Embryonic facial prominence (tissue), 1 donor: ENCODE results near the gene UBAP1L.
"Not testable (repeated sequence)": the region's sequence is repeated elsewhere in the genome, so short reads cannot be mapped to it uniquely, and the experiment has no call there.

Experiments
- DNase-seq: peaks from one replicate; pipeline ENCODE4 v3.0.0-alpha.2; 2016; ENCODE audit errors: extremely low spot score

UBAP1L gene

GRCh38 chr15:65100442-65100841 is 14.6 kb downstream of the UBAP1L start:
- no peak for DNase-seq

- not testable (repeated sequence) for DNase-seq
Measured at GRCh38 chr15:65099801-65100200, 15.2 kb downstream of the UBAP1L start.

GRCh38 chr15:65099336-65099735 is 15.7 kb downstream of the UBAP1L start:
- DNase-seq, result no peak

- DNase-seq, result no peak
Measured at GRCh38 chr15:65097651-65098263, 17.2 kb downstream of the UBAP1L start.

GRCh38 chr15:65096481-65097385 is 18.3 kb downstream of the UBAP1L start:
- no peak for DNase-seq

- no peak for DNase-seq
Measured at GRCh38 chr15:65095747-65096104, 19.3 kb downstream of the UBAP1L start.

- DNase-seq, result no peak
Measured at GRCh38 chr15:65095011-65095746, 19.8 kb downstream of the UBAP1L start.

GRCh38 chr15:65094294-65094995 is 20.6 kb downstream of the UBAP1L start:
- DNase-seq, result no peak

GRCh38 chr15:65093793-65094170 is 21.2 kb downstream of the UBAP1L start:
- not testable (repeated sequence) for DNase-seq

GRCh38 chr15:65092911-65093792 is 21.8 kb downstream of the UBAP1L start:
- DNase-seq, result no peak

- DNase-seq, result no peak
Measured at GRCh38 chr15:65091946-65092770, 22.8 kb downstream of the UBAP1L start.

GRCh38 chr15:65089206-65089824 is 25.7 kb downstream of the UBAP1L start:
- no peak for DNase-seq

GRCh38 chr15:65088643-65089021 is 26.4 kb downstream of the UBAP1L start:
- no peak for DNase-seq

- DNase-seq, result no peak
Measured at GRCh38 chr15:65087873-65088642, 26.9 kb downstream of the UBAP1L start.

GRCh38 chr15:65087411-65087810 is 27.6 kb downstream of the UBAP1L start:
- no peak for DNase-seq

GRCh38 chr15:65086680-65087111 is 28.3 kb downstream of the UBAP1L start:
- DNase-seq, result no peak

GRCh38 chr15:65085990-65086679 is 28.9 kb downstream of the UBAP1L start:
- no peak for DNase-seq

GRCh38 chr15:65085207-65085753 is 29.7 kb downstream of the UBAP1L start:
- DNase-seq, result no peak
